Neural progenitor cell (in vitro differentiated cells): ENCODE data around the gene DDX24.

Experiments used
- CTCF ChIP-seq: fragments of 200-600 bp; sonication (generic); IDR thresholded peaks from 2 replicates; pipeline ENCODE4 v1.5.1; 2017; ENCODE audit warnings: antibody characterized with exemption, mild to moderate bottlenecking
- EZH2 ChIP-seq: fragments of 200-600 bp; sonication (generic); IDR thresholded peaks from 2 replicates; pipeline ENCODE4 v1.6.1; 2017; ENCODE audit warnings: antibody characterized with exemption, mild to moderate bottlenecking, moderate library complexity
- EZH2phosphoT487 ChIP-seq: fragments of 200-600 bp; sonication (generic); IDR thresholded peaks from 2 replicates; pipeline ENCODE4 v1.6.1; 2017; ENCODE audit warnings: antibody characterized with exemption

GRCh38 chr14:94031883-94032279 lies 49.1 kb downstream of the DDX24 start:
- TF ChIP-seq CTCF (no peak), EZH2 (no peak), EZH2phosphoT487 (no peak)
